GM19468 (cell line): ENCODE measurements around the gene RORC.

ENCODE experiments used
- ATAC-seq: cut with Tn5 transposase; IDR thresholded peaks from one replicate; pipeline ENCODE4 v1.9.1; 2021; ENCODE audit warnings: mild to moderate bottlenecking, moderate library complexity, moderate number of reproducible peaks; ENCODE audit not compliant: unreplicated experiment; ENCODE audit errors: extremely low read depth

RORC gene

DNA sequence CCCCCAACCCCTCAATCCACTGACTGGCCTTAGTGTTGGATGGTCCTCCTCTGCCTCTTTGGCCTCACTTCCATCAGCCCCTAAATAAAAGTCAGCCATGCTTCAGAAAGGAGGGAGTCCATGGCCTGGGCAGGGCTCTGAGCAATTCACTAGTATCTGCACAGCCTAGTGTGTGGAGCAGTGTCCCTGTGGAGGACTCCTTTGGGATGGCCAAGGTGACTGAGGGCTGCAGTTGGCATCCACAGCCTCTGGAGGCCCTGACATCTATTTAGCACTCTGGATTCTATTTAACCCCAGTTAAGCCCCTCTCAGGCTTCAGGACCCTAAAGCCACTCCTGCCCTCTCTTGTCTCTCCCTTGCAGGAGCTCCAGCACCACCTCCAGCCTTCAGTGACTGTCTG lies 18.3 kb upstream of the RORC start:
- ATAC-seq = no peak

- ATAC-seq = no peak
Measured at GRCh38 chr1:151849126-151849525, 17.5 kb upstream of the RORC start.

GRCh38 chr1:151847867-151848596 lies 16.4 kb upstream of the RORC start:
- no peak for ATAC-seq

DNA sequence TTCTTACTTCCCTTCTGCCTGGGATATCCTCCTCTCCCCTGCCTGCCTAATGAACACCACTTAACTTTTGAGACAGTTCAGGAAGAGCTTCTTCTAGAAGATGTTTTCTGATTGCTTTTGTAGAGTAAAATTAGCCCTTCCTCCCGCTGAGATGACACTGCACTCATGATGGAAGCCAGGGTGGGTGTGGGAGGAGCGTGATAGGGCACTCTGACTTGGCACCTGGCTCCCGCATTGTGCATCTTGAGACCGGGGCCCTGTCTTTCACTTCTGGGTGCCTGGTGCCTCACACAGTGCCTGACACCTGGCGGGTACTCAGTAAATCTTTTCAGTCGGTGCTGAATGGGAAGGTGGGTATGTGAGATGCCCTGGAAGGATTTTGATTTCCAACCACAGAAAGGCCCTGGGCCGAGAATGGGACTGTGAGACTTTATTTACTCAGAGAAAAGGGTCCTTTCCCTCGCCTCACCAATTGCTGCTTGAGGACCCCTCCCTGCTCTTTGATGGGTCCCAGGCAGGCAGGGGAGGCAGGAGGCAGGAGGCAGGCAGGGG lies 15.2 kb upstream of the RORC start:
- ATAC-seq = no peak

DNA sequence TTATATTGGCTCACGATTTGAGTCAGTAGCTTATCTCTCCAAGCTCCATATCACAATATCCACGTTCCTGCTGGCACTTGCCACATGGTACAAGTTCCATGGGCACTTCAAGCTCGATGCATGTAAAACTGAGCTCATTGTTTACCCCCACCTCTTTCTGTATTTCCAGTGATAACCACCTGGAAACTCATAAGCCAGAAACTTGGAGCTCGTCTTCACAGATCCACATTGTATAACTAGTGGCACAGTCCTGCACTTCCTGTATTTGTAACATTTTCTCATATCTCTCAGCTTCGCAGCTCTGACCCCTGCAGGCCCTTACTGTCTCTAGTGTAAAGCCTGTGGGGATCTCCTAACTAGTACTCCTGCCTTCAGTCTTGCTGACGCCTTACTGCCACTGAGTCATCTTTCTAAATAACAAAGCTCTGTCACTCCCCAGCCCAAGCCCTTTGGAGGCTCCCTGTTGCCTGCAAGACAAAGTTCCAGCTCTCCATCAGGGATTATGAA lies 14.5 kb upstream of the RORC start:
- ATAC-seq = no peak

DNA sequence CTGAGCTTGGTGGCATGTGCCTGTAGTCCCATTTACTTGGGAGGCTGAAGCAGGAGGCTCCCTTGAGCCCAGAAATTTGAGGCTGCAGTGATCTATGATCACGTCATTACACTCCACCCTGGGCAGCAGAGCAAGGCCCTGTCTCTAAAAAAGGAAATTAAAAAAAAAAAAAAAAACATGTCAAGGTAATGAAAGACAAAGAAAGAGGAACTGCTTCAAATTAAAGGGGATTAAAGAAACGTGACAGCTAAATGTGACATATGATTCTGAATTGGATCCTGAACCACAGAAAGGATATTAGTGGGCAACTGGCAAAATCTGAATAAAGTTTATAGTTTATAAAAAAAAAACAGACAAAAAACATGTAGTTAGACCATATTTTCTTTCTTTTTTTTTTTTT lies 11.8 kb upstream of the RORC start:
- no peak for ATAC-seq

GRCh38 chr1:151841141-151841540 lies 9.5 kb upstream of the RORC start:
- no peak for ATAC-seq

- no peak for ATAC-seq
Measured at GRCh38 chr1:151840421-151840820, 8.8 kb upstream of the RORC start.

- ATAC-seq = no peak
Measured at GRCh38 chr1:151839457-151840403, 8.1 kb upstream of the RORC start, which contains the start of gene C2CD4D. Gene C2CD4D (minus strand): TSS chr1:151839820. CDS start chr1:151838989, 831 bp downstream.

GRCh38 chr1:151839082-151839412 lies 7.4 kb upstream of the RORC start:
- no peak for ATAC-seq

DNA sequence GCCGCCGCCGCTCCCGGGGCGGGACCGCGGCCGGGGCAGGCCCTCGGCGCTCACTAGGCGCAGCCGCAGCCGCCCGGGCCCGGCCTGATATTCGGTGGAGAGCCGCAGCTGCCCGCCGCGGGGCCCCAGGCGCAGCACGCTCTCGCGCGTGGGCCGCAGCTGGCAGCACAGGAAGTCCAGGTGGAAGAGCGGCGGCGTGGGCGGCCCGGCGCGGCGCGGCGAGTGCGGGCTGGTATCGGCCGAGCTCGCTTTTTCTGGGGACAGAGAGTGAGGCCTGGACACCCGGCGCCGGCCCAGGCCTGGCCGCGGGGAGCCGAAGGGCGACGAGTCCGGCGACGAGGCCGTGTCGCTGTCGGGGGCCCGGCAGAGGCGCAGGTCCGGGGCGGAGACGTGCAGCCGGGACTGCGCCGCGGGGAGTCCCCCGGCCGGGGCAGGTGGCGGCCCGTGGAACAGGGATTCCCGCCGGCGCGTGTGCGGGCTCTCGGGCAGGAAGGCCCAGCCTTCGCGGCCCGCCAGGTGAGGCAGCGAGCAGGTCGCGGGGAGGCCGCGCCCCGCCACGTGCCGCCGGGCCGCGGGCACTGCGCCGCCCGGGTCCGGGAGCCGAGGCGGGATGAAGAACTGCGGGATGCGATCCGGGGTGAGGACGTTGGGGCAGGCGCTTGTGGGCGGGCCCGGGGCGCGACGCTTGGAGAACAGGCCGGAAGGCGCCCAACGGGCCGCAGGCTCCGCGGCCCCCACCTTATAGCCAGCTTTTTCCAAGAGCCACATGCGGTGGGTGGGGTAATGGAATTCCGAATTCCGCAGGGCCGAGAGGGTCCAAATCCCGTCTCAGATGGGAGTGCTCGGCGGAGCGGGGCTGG lies 6.8 kb upstream of the RORC start:
- no peak for ATAC-seq

GRCh38 chr1:151837884-151838221 lies 6.3 kb upstream of the RORC start:
- ATAC-seq = no peak

GRCh38 chr1:151837197-151837596 lies 5.6 kb upstream of the RORC start:
- ATAC-seq = no peak

- no peak for ATAC-seq
Measured at GRCh38 chr1:151835596-151835995, 4.0 kb upstream of the RORC start.

DNA sequence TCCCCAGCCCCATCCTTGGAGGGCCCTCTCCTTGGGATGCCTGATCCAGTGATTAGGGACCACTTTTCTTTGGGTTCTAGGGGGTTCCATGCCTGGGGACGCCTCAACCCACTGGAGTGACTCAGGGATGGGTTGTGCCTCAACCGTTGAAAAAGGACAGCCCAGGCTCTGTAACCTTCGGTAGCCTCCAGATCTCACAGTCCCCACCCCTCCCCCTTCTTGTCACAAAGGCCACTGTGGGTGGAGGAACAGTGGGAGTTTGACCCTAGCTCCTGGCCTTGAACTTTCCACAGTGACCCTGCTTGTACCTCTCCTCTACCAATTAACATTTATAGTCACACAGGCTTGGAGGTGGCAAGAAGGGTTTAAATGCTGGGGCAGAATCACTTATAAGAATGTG lies 2.6 kb upstream of the RORC start:
- ATAC-seq = no peak

- no peak for ATAC-seq
Measured at GRCh38 chr1:151833172-151833900, 1.7 kb upstream of the RORC start.

DNA sequence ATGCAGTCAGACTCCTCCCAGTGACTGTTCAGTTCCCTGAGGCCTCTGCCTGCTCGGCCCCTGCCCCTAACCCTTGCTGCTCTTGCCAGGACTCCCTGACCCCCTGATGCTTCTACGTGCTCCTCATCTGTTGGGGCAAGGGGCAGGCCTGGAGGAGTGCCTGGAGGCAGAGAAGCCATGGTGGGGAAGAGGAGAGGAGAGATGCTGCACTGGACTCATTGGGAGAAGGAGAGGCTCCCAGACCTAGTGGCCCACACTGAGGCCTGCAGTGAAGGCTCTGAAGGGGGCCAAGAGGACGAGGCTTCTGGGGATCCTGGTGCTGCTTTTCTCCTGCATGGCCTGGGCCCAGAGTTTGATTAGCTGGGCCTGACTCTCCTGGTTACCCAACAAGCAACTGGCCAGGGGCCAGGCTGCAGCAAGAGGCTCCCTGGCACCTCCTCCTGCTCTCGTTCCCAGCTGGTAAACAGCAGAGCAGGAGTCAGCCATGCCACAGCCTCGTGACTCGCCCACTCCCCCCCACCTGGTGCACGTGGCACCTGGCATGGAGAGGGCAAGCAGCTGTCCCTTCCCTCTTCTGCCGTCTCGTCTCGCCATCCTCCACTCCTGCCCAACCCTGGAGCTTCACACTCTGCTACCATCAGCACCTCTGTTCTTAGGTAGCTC lies 847 bp upstream of the RORC start:
- ATAC-seq = no peak

GRCh38 chr1:151831256-151831591 lies 378 bp downstream of the RORC start:
- ATAC-seq = no peak

DNA sequence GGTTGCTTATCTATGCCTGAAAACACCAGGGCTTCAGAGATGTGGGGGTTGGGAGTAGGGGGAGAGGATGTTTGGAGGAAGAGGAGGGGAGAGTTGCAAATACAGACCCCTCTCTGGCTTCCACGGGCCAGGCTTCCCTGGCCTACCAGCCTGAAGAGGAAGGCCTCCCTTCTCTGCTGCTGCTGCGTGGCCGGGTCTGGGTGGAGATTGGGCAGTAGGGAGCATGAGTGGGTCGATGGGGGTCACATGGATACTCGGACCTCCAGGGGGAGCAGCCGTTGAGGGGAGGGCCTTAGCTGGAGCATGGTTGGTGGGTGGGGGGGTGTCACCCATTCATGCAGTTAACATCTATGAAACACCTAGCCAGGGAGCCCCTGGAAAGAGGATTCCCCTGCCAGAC lies 1.5 kb downstream of the RORC start:
- ATAC-seq = no peak
